HL-60 (cell line): ENCODE data around the gene GPR171.
"Not testable (repeated sequence)": the region's sequence is repeated elsewhere in the genome, so short reads cannot be mapped to it uniquely, and the experiment has no call there.

Source experiments
- DNase-seq, 2 experiments: peaks; one replicate each; pipeline ENCODE4 v3.0.0-alpha.2; 2010 to 2020; ENCODE audit warnings: low read depth in 1 of 2, low spot score in 1 of 2
- H3K27ac ChIP-seq: fragments of 250-450 bp; sonication (Bioruptor Pico); replicated peaks from 2 replicates; pipeline ENCODE4 v1.5.1; 2020; ENCODE audit warnings: mild to moderate bottlenecking, moderate library complexity
- H3K27me3 ChIP-seq: fragments of 250-450 bp; sonication (Bioruptor Pico); 2 replicates; pipeline ENCODE4 v1.5.1; 2021; ENCODE audit warnings: mild to moderate bottlenecking, moderate library complexity; ENCODE audit not compliant: insufficient read depth, poor library complexity, severe bottlenecking
- H3K4me3 ChIP-seq: replicated peaks from 2 replicates; pipeline ENCODE4 v1.5.1; 2011; ENCODE audit warnings: mild to moderate bottlenecking, control low read depth, low read length; ENCODE audit not compliant: insufficient read depth
- GABPA ChIP-seq: IDR thresholded peaks from 2 replicates; pipeline ENCODE4 v1.6.1; 2012; ENCODE audit warnings: low read depth
- POLR2AphosphoS5 ChIP-seq: IDR thresholded peaks from 2 replicates; pipeline ENCODE4 v1.6.1; 2012; ENCODE audit warnings: low read depth
- REST ChIP-seq: IDR thresholded peaks from 2 replicates; pipeline ENCODE4 v1.6.1; 2012; ENCODE audit warnings: low read depth; ENCODE audit not compliant: insufficient replicate concordance
- SPI1 ChIP-seq: IDR thresholded peaks from 2 replicates; pipeline ENCODE4 v1.6.1; 2012; ENCODE audit warnings: low read depth, mild to moderate bottlenecking, borderline replicate concordance
- TF ChIP-seq, protein P1 (sequence below): IDR thresholded peaks from one replicate; pipeline ENCODE4 v1.5.1; 2011; ENCODE audit warnings: low read length, control low read depth, inconsistent platforms; ENCODE audit not compliant: insufficient read depth

Gene GPR171

GRCh38 chr3:151236316-151236715, 33.3 kb upstream of the GPR171 start:
- TF ChIP-seq REST: no peak
- TF ChIP-seq SPI1: no peak
- no peak for TF ChIP-seq POLR2AphosphoS5
- TF ChIP-seq GABPA: no peak
- TF ChIP-seq, protein P1, sequence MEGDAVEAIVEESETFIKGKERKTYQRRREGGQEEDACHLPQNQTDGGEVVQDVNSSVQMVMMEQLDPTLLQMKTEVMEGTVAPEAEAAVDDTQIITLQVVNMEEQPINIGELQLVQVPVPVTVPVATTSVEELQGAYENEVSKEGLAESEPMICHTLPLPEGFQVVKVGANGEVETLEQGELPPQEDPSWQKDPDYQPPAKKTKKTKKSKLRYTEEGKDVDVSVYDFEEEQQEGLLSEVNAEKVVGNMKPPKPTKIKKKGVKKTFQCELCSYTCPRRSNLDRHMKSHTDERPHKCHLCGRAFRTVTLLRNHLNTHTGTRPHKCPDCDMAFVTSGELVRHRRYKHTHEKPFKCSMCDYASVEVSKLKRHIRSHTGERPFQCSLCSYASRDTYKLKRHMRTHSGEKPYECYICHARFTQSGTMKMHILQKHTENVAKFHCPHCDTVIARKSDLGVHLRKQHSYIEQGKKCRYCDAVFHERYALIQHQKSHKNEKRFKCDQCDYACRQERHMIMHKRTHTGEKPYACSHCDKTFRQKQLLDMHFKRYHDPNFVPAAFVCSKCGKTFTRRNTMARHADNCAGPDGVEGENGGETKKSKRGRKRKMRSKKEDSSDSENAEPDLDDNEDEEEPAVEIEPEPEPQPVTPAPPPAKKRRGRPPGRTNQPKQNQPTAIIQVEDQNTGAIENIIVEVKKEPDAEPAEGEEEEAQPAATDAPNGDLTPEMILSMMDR: no peak
- Histone ChIP-seq H3K27me3 (no peaks in the 10 kb centered on the region), H3K27ac (no peak overlapping the region), H3K4me3 (no peak overlapping the region)
- no peak for DNase-seq

GRCh38 chr3:151234825-151235224, 31.8 kb upstream of the GPR171 start:
- TF ChIP-seq, protein P1: no peak
- TF ChIP-seq GABPA (no peak), REST (no peak), POLR2AphosphoS5 (no peak), SPI1 (no peak)
- no peak overlapping the region for H3K4me3 ChIP-seq
- no peak for DNase-seq
- no peaks in the 10 kb centered on the region for H3K27me3 ChIP-seq
- no peak overlapping the region for H3K27ac ChIP-seq

GRCh38 chr3:151232991-151233390, 30.0 kb upstream of the GPR171 start:
- Histone ChIP-seq H3K27ac (no peak overlapping the region), H3K4me3 (no peak overlapping the region), H3K27me3 (no peaks in the 10 kb centered on the region)
- TF ChIP-seq SPI1: no peak
- TF ChIP-seq POLR2AphosphoS5: no peak
- no peak for TF ChIP-seq REST
- no peak for TF ChIP-seq GABPA
- TF ChIP-seq, protein P1: no peak
- no peak for DNase-seq

GRCh38 chr3:151232403-151232802, 29.4 kb upstream of the GPR171 start:
- not testable (repeated sequence) for H3K27ac ChIP-seq, H3K4me3 ChIP-seq, DNase-seq, H3K27me3 ChIP-seq
